Endothelial cell of umbilical vein (primary cell): ENCODE results near the gene HSD17B2. TPM values are rescaled to one million over a fixed set of nuclear protein-coding genes. Genes with fewer than 3 reads are reported as not detected.
"Not testable (repeated sequence)": the region's sequence is repeated elsewhere in the genome, so short reads cannot be mapped to it uniquely, and the experiment has no call there.

Source experiments
- BruUV-seq: library from RNA; stranded (reverse); fragments of 400-500 nt; replicated peaks from 2 replicates; lab custom pipeline; 2021; lab: Mats Ljungman, UMichigan
- CTCF ChIA-PET: fragments of 300-600, 350-600 bp; sonication (Branson Sonifier 250); formaldehyde crosslinking; loops from one replicate; lab custom pipeline; 2021; ENCODE audit warnings: antibody characterized with exemption, inconsistent platforms; lab: Charles Lee
- POLR2A ChIA-PET: fragments of 300-600, 350-600 bp; sonication (Branson Sonifier 250); formaldehyde crosslinking; loops from one replicate; lab custom pipeline; 2021; ENCODE audit warnings: antibody characterized with exemption, inconsistent platforms; lab: Charles Lee
- DNase-seq: peaks from one replicate; pipeline ENCODE4 v3.0.0-alpha.2; 2011; ENCODE audit warnings: low read depth, low spot score
- FAIRE-seq: peaks from 2 replicates; lab custom pipeline; 2011; peaks lifted over from hg19 to GRCh38; lab: Jason Lieb, UNC
- H2AFZ ChIP-seq: 2 replicates; pipeline ENCODE4 v1.6.0; 2012; ENCODE audit warnings: low read depth, low read length, control low read depth, inconsistent platforms
- H3K27ac ChIP-seq: 2 replicates; pipeline ENCODE4 v1.5.1; 2011; ENCODE audit warnings: low read depth, mild to moderate bottlenecking, control low read depth, low read length, moderate library complexity; ENCODE audit not compliant: insufficient read depth
- H3K27me3 ChIP-seq, 2 experiments: 2 replicates each; pipeline versions ENCODE4 v1.6.0 to v1.6.1; 2011; ENCODE audit warnings: low read length in 2 of 2, mixed read lengths in 1 of 2; ENCODE audit not compliant: control insufficient read depth in 2 of 2, insufficient read depth in 2 of 2
- H3K36me3 ChIP-seq, 2 experiments: 2 replicates in 1 of 2; 3 replicates in 1 of 2; pipeline ENCODE4 v1.5.1; 2011; ENCODE audit warnings: low read length in 2 of 2, mild to moderate bottlenecking in 1 of 2, moderate library complexity in 1 of 2; ENCODE audit not compliant: control insufficient read depth in 2 of 2, insufficient read depth in 2 of 2; ENCODE audit errors: extremely low read depth in 1 of 2
- H3K4me1 ChIP-seq: 3 replicates; pipeline ENCODE4 v1.5.1; 2011; ENCODE audit warnings: mild to moderate bottlenecking, low read length; ENCODE audit not compliant: control insufficient read depth, insufficient read depth; ENCODE audit errors: extremely low read depth
- H3K4me2 ChIP-seq: 2 replicates; pipeline ENCODE4 v1.6.1; 2011; ENCODE audit warnings: low read length, control low read depth, mixed read lengths; ENCODE audit not compliant: insufficient read depth
- H3K4me3 ChIP-seq, 3 experiments: fragments of 200-600 bp in 1 of 3; sonication (generic), shearing (Covaris generic) in 1 of 3; replicated peaks in 1 of 3; 2 replicates each; pipeline ENCODE4 v1.5.1; 2011 to 2016; ENCODE audit warnings: control low read depth in 3 of 3, low read length in 3 of 3, mild to moderate bottlenecking in 2 of 3, inconsistent platforms in 1 of 3, low read depth in 1 of 3, moderate library complexity in 1 of 3; ENCODE audit not compliant: insufficient read depth in 1 of 3
- H3K79me2 ChIP-seq: 2 replicates; pipeline ENCODE4 v1.6.0; 2012; ENCODE audit warnings: low read length, inconsistent platforms; ENCODE audit not compliant: control insufficient read depth, insufficient read depth
- H3K9ac ChIP-seq: replicated peaks from 2 replicates; pipeline ENCODE3; 2011; ENCODE audit warnings: low read length, control low read depth; ENCODE audit not compliant: insufficient read depth; ENCODE audit errors: extremely low read depth
- H3K9me1 ChIP-seq: replicated peaks from 3 replicates; pipeline ENCODE4 v1.6.0; 2011; ENCODE audit warnings: mild to moderate bottlenecking, low read length; ENCODE audit not compliant: control insufficient read depth, insufficient read depth; ENCODE audit errors: extremely low read depth
- H3K9me3 ChIP-seq: replicated peaks from 2 replicates; pipeline ENCODE4 v1.5.1; 2012; ENCODE audit warnings: low read length, inconsistent platforms; ENCODE audit not compliant: control insufficient read depth, insufficient read depth
- H4K20me1 ChIP-seq: replicated peaks from 2 replicates; pipeline ENCODE3; 2011; ENCODE audit warnings: mild to moderate bottlenecking, low read length; ENCODE audit not compliant: control insufficient read depth, insufficient read depth; ENCODE audit errors: extremely low read depth
- CTCF ChIP-seq, 2 donors: IDR thresholded peaks; 1 replicate in 1 of 2; 2 replicates in 1 of 2; pipeline ENCODE4 v1.5.1; 2011; ENCODE audit warnings: low read length in 2 of 2, mild to moderate bottlenecking in 2 of 2, moderate library complexity in 2 of 2, control low read depth in 1 of 2, inconsistent platforms in 1 of 2, low read depth in 1 of 2; ENCODE audit not compliant: insufficient read depth in 1 of 2; ENCODE audit errors: extremely low read depth in 1 of 2
- GATA2 ChIP-seq: IDR thresholded peaks from 2 replicates; pipeline ENCODE4 v1.7.0; 2011; ENCODE audit warnings: low read depth, mild to moderate bottlenecking, moderate library complexity, mixed read lengths, low read length; ENCODE audit not compliant: insufficient read length, insufficient read depth
- JUN ChIP-seq: IDR thresholded peaks from 2 replicates; pipeline ENCODE4 v1.6.1; 2011; ENCODE audit warnings: borderline replicate concordance, low read depth; ENCODE audit not compliant: insufficient read length, insufficient read depth
- POLR2A ChIP-seq: IDR thresholded peaks from 2 replicates; pipeline ENCODE4 v1.6.1; 2012; ENCODE audit warnings: low read depth, mild to moderate bottlenecking, control low read depth, low read length
- dilution Hi-C: fragments of 300-500 bp; cut with MboI; formaldehyde crosslinking; loops from one replicate; pipeline ENCODE4 v1.15.0; 2019; ENCODE audit warnings: low sequenced_read_pairs; ENCODE audit not compliant: extremely low pct_ligation_motif_present
- intact Hi-C: fragments of 100-400 bp; cut with micrococcal nuclease; formaldehyde crosslinking; loops from one replicate; pipeline ENCODE4 v1.10.0; 2022
- polyA plus RNA-seq, 4 experiments: library from polyadenylated mRNA; depleted of rRNA in 3 of 4; stranded (reverse) in 3 of 4; unstranded in 1 of 4; fragments of >200 nt; gene quantifications; 2 replicates each; pipeline versions ENCODE4 v1.2.1 to v1.2.3, GENCODE V29; 2011 to 2012; ENCODE audit warnings: missing spikeins in 1 of 4
- total RNA-seq: library from RNA; stranded (reverse); gene quantifications from 2 replicates; pipeline ENCODE4 v1.2.3, GENCODE V29; 2021

Gene HSD17B2
- total and polyA plus RNA-seq, 2 donors (not counting 3 experiments of a cell fraction or from before 2014, with no cell fraction given) = 1.2 to 4.5 TPM

- no TSS peak for BruUV-seq
- no peak overlapping the region for H3K4me2 ChIP-seq
- no peak overlapping the region for H3K4me3 ChIP-seq
- no peak overlapping the region for H2AFZ ChIP-seq
- TF ChIP-seq GATA2 (no peak), JUN (no peak), POLR2A (no peak), CTCF (IDR thresholded peaks at IDR 0.05; ENCODE audit: extremely low read depth in 1 of 2, insufficient read depth in 1 of 2, low read depth in 1 of 2, low read length in 2 of 2) (no peak)
- H3K27me3 ChIP-seq = no peaks in the 10 kb centered on the region
- intact Hi-C loops (no loop called here), dilution Hi-C loops (no loop called here)
- H3K9ac ChIP-seq = no peak overlapping the region
- H3K36me3 ChIP-seq = no peaks in the 10 kb centered on the region
- no peaks in the 10 kb centered on the region for H3K79me2 ChIP-seq
- FAIRE-seq (no peak), DNase-seq (no peak)
- no peaks in the 10 kb centered on the region for H3K9me3 ChIP-seq
- H4K20me1 ChIP-seq = no peaks in the 10 kb centered on the region
- H3K27ac ChIP-seq = no peak overlapping the region
- no peaks in the 10 kb centered on the region for H3K9me1 ChIP-seq
- POLR2A ChIA-PET = no interaction called here
- CTCF ChIA-PET = no interaction called here
- peaks cover 3% of the 10 kb centered on the region for H3K4me1 ChIP-seq
These were observed 103.6 kb downstream of the HSD17B2 start for GRCh38 chr16:82138478-82139285.

GRCh38 chr16:82139286-82139571 is 104.2 kb downstream of the HSD17B2 start:
- H3K9me1 ChIP-seq, DNase-seq, H3K79me2 ChIP-seq, BruUV-seq, H3K27ac ChIP-seq, dilution Hi-C loops, H2AFZ ChIP-seq, CTCF ChIA-PET, H3K9ac ChIP-seq, POLR2A ChIA-PET, intact Hi-C loops, H3K4me2 ChIP-seq, FAIRE-seq, H3K27me3 ChIP-seq, H3K4me1 ChIP-seq, H3K9me3 ChIP-seq, H4K20me1 ChIP-seq, H3K4me3 ChIP-seq, H3K36me3 ChIP-seq: not testable (repeated sequence)
